ENCODE measurements around the gene FAIM2.
"Not testable (repeated sequence)": the region's sequence is repeated elsewhere in the genome, so short reads cannot be mapped to it uniquely, and the experiment has no call there.

The FAIM2 gene

GRCh38 chr12:49892732-49893317, 10.9 kb downstream of the FAIM2 start:
- no peak for DNase-seq

- DNase-seq, result no peak
Measured at GRCh38 chr12:49892084-49892731, 11.5 kb downstream of the FAIM2 start.

GRCh38 chr12:49891476-49891875, 12.2 kb downstream of the FAIM2 start:
- DNase-seq, result no peak

GRCh38 chr12:49891012-49891411, 12.7 kb downstream of the FAIM2 start:
- no peak for DNase-seq

GRCh38 chr12:49890096-49890461, 13.6 kb downstream of the FAIM2 start:
- DNase-seq, result no peak

- DNase-seq, result no peak
Measured at GRCh38 chr12:49889361-49890095, 14.2 kb downstream of the FAIM2 start.

GRCh38 chr12:49888461-49889151, 15.1 kb downstream of the FAIM2 start:
- DNase-seq, result peak; percentile 83

GRCh38 chr12:49887536-49888401, 15.9 kb downstream of the FAIM2 start:
- DNase-seq, result peak; percentile 64

- no peak for DNase-seq
Measured at GRCh38 chr12:49887091-49887490, 16.6 kb downstream of the FAIM2 start.

GRCh38 chr12:49885663-49886461, 17.8 kb downstream of the FAIM2 start:
- DNase-seq, result peak; percentile 38

- peak; percentile 57 for DNase-seq
Measured at GRCh38 chr12:49885118-49885517, 18.6 kb downstream of the FAIM2 start.

- DNase-seq, result no peak
Measured at GRCh38 chr12:49882851-49883464, 20.7 kb downstream of the FAIM2 start.

GRCh38 chr12:49882248-49882850, 21.4 kb downstream of the FAIM2 start:
- no peak for DNase-seq

- DNase-seq, result no peak
Measured at GRCh38 chr12:49881415-49882247, 22.1 kb downstream of the FAIM2 start.

GRCh38 chr12:49880756-49881414, 22.8 kb downstream of the FAIM2 start:
- DNase-seq, result no peak

- not testable (repeated sequence) for DNase-seq
Measured at GRCh38 chr12:49879065-49879464, 24.6 kb downstream of the FAIM2 start.

GRCh38 chr12:49878021-49878420, 25.7 kb downstream of the FAIM2 start:
- DNase-seq, result no peak

GRCh38 chr12:49877066-49877465, 26.6 kb downstream of the FAIM2 start:
- DNase-seq, result no peak

- no peak for DNase-seq
Measured at GRCh38 chr12:49876070-49876469, 27.6 kb downstream of the FAIM2 start.

Data from NCI-H510A (cell line).